OCI-LY7 (cell line): ENCODE results near the gene LRRC8E.

Experiments
- CTCF ChIP-seq: fragments of 200-600 bp; sonication (generic); conservative IDR thresholded peaks from 2 replicates; pipeline ENCODE4 v1.5.1; 2014; ENCODE audit warnings: mild to moderate bottlenecking, antibody characterized with exemption, low read length, moderate library complexity, mixed read lengths
- EZH2phosphoT487 ChIP-seq: fragments of 200-600 bp; sonication (generic); IDR thresholded peaks from 2 replicates; pipeline ENCODE4 v1.6.1; 2018; ENCODE audit warnings: low read depth, borderline replicate concordance, mild to moderate bottlenecking, mixed run types, antibody characterized with exemption, low read length, moderate library complexity, mixed read lengths

GRCh38 chr19:7940841-7941240, 52.5 kb downstream of the LRRC8E start:
- TF ChIP-seq CTCF (no peak), EZH2phosphoT487 (no peak)
